Panc1 (cell line): ENCODE measurements around the gene CTNNAL1. TPM values are rescaled to one million over a fixed set of nuclear protein-coding genes. Genes with fewer than 3 reads are reported as not detected.

Source experiments
- ATAC-seq: fragments of 200-7000 bp; cut with Tn5 transposase; 2 replicates; pipeline ENCODE4 v1.9.1; 2020; ENCODE audit warnings: mild to moderate bottlenecking, moderate library complexity
- BruUV-seq: library from RNA; stranded (reverse); fragments of 400-500 nt; replicated peaks from 2 replicates; lab custom pipeline; 2021; lab: Mats Ljungman, UMichigan
- CTCF ChIA-PET: fragments of 300-600 bp; sonication (Branson Sonifier 250); formaldehyde crosslinking; loops from one replicate; lab custom pipeline; 2022; ENCODE audit warnings: antibody characterized with exemption; lab: Charles Lee
- POLR2A ChIA-PET: fragments of 300-600 bp; sonication (Branson Sonifier 250); formaldehyde crosslinking; loops from one replicate; lab custom pipeline; 2022; ENCODE audit warnings: antibody characterized with exemption; lab: Charles Lee
- DNase-seq: peaks from one replicate; pipeline ENCODE4 v3.0.0-alpha.2; 2010; ENCODE audit warnings: low read depth, low spot score
- H3K27ac ChIP-seq: 2 replicates; pipeline ENCODE4 v1.5.1; 2011; ENCODE audit warnings: mild to moderate bottlenecking, low read length, inconsistent platforms
- H3K27me3 ChIP-seq: fragments of 200-500 bp; sonication (Bioruptor generic); 2 replicates; pipeline ENCODE4 v1.6.0; 2014; ENCODE audit warnings: low read length, inconsistent platforms; ENCODE audit not compliant: control insufficient read depth, insufficient read depth
- H3K36me3 ChIP-seq: fragments of 200-500 bp; sonication (Bioruptor generic); 2 replicates; pipeline ENCODE4 v1.5.1; 2014; ENCODE audit warnings: inconsistent platforms, mild to moderate bottlenecking, low read length, moderate library complexity; ENCODE audit not compliant: control insufficient read depth, insufficient read depth
- H3K4me1 ChIP-seq: 2 replicates; pipeline ENCODE4 v1.5.1; 2011; ENCODE audit warnings: inconsistent platforms, mild to moderate bottlenecking, low read length, moderate library complexity; ENCODE audit not compliant: control insufficient read depth, insufficient read depth
- H3K4me3 ChIP-seq, 2 experiments: 2 replicates each; pipeline ENCODE4 v1.5.1; 2011 to 2012; ENCODE audit warnings: low read depth in 2 of 2, low read length in 2 of 2, mild to moderate bottlenecking in 2 of 2, inconsistent platforms in 1 of 2, moderate library complexity in 1 of 2
- H3K9me3 ChIP-seq: fragments of 200-500 bp; sonication (Bioruptor generic); 2 replicates; pipeline ENCODE4 v1.5.1; 2014; ENCODE audit warnings: low read depth, mild to moderate bottlenecking, inconsistent platforms, low read length, moderate library complexity; ENCODE audit not compliant: control insufficient read depth, insufficient read depth
- POLR2AphosphoS5 ChIP-seq: IDR thresholded peaks from 2 replicates; pipeline ENCODE4 v1.6.1; 2012; ENCODE audit warnings: mild to moderate bottlenecking, low read depth, low read length, moderate library complexity
- SIN3A ChIP-seq: IDR thresholded peaks from 2 replicates; pipeline ENCODE4 v1.6.1; 2012; ENCODE audit warnings: low read depth, mild to moderate bottlenecking, low read length, moderate library complexity, borderline replicate concordance; ENCODE audit not compliant: insufficient read depth
- TCF7L2 ChIP-seq: IDR thresholded peaks from 2 replicates; pipeline ENCODE4 v1.6.1; 2011; ENCODE audit warnings: mild to moderate bottlenecking, low read depth, low read length, inconsistent platforms
- in situ Hi-C: cut with HindIII; loops from 2 replicates; pipeline ENCODE4 v1.10.0; 2016; ENCODE audit warnings: low sequenced_read_pairs, low pct_unique_long_range_greater_than_20kb
- intact Hi-C: fragments of 100-400 bp; cut with micrococcal nuclease; formaldehyde crosslinking; loops from one replicate; pipeline ENCODE4 v1.10.0; 2022; ENCODE audit not compliant: unreplicated experiment
- total RNA-seq: library from RNA; stranded (reverse); gene quantifications from one replicate; pipeline ENCODE4 v1.2.1, GENCODE V29; 2021; ENCODE audit not compliant: unreplicated experiment
- TF ChIP-seq, protein P1 (sequence below), 2 experiments: IDR thresholded peaks; 2 replicates each; pipeline ENCODE4 v1.6.1; 2011 to 2012; ENCODE audit warnings: low read depth in 2 of 2, control low read depth in 1 of 2, low read length in 1 of 2, mild to moderate bottlenecking in 1 of 2, moderate library complexity in 1 of 2; ENCODE audit not compliant: insufficient read depth in 1 of 2
- TF ChIP-seq, protein P2 (sequence below): fragments of 450-650 bp; IDR thresholded peaks from 2 replicates; pipeline ENCODE4 v1.5.1; 2017; ENCODE audit warnings: mild to moderate bottlenecking

The CTNNAL1 gene
- total RNA-seq, 1 experiment from 2014 or later = 79.8 TPM

DNA sequence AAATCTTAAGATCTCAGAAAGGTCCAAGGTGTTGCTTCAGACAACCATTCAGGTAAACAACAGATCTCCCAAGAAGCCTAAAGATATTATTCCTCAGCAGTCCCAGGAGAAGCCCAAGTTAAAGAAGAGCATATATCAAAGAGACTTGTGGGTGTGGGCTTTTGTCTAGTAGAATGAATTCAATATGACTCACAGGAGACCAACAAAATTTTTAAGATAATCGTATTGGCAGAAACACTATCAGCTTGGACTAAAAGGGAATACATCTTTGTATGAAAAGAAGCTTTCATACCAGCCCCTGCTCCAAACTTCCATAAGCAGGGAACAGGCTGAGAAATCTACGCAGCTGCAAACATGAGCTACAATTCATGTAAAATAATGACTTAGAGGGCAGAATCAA is 10.2 kb downstream of the CTNNAL1 start:
- no TSS peak for BruUV-seq
- in situ Hi-C loops = no loop called here
- POLR2A ChIA-PET = no interaction called here
- Histone ChIP-seq H3K27me3 (no peaks in the 10 kb centered on the region), H3K36me3 (no peaks in the 10 kb centered on the region; the same call in 1 of the 2 replicates), H3K9me3 (peaks cover 3% of the 10 kb centered on the region; the same call in 1 of the 2 replicates), H3K27ac (no peak overlapping the region), H3K4me3 (no peak overlapping the region), H3K4me1 (no peaks in the 10 kb centered on the region)
- DNase-seq (no peak), ATAC-seq (no peak)
- intact Hi-C loops = no loop called here
- CTCF ChIA-PET = no interaction called here
- TF ChIP-seq POLR2AphosphoS5 (no peak), TCF7L2 (no peak), SIN3A (no peak)
- TF ChIP-seq, protein P1, sequence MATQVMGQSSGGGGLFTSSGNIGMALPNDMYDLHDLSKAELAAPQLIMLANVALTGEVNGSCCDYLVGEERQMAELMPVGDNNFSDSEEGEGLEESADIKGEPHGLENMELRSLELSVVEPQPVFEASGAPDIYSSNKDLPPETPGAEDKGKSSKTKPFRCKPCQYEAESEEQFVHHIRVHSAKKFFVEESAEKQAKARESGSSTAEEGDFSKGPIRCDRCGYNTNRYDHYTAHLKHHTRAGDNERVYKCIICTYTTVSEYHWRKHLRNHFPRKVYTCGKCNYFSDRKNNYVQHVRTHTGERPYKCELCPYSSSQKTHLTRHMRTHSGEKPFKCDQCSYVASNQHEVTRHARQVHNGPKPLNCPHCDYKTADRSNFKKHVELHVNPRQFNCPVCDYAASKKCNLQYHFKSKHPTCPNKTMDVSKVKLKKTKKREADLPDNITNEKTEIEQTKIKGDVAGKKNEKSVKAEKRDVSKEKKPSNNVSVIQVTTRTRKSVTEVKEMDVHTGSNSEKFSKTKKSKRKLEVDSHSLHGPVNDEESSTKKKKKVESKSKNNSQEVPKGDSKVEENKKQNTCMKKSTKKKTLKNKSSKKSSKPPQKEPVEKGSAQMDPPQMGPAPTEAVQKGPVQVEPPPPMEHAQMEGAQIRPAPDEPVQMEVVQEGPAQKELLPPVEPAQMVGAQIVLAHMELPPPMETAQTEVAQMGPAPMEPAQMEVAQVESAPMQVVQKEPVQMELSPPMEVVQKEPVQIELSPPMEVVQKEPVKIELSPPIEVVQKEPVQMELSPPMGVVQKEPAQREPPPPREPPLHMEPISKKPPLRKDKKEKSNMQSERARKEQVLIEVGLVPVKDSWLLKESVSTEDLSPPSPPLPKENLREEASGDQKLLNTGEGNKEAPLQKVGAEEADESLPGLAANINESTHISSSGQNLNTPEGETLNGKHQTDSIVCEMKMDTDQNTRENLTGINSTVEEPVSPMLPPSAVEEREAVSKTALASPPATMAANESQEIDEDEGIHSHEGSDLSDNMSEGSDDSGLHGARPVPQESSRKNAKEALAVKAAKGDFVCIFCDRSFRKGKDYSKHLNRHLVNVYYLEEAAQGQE (IDR thresholded peaks at IDR 0.05; ENCODE audit: insufficient read depth in 1 of 2, low read depth in 2 of 2, low read length in 1 of 2) = no peak
- TF ChIP-seq, protein P2, sequence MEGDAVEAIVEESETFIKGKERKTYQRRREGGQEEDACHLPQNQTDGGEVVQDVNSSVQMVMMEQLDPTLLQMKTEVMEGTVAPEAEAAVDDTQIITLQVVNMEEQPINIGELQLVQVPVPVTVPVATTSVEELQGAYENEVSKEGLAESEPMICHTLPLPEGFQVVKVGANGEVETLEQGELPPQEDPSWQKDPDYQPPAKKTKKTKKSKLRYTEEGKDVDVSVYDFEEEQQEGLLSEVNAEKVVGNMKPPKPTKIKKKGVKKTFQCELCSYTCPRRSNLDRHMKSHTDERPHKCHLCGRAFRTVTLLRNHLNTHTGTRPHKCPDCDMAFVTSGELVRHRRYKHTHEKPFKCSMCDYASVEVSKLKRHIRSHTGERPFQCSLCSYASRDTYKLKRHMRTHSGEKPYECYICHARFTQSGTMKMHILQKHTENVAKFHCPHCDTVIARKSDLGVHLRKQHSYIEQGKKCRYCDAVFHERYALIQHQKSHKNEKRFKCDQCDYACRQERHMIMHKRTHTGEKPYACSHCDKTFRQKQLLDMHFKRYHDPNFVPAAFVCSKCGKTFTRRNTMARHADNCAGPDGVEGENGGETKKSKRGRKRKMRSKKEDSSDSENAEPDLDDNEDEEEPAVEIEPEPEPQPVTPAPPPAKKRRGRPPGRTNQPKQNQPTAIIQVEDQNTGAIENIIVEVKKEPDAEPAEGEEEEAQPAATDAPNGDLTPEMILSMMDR = no peak

DNA sequence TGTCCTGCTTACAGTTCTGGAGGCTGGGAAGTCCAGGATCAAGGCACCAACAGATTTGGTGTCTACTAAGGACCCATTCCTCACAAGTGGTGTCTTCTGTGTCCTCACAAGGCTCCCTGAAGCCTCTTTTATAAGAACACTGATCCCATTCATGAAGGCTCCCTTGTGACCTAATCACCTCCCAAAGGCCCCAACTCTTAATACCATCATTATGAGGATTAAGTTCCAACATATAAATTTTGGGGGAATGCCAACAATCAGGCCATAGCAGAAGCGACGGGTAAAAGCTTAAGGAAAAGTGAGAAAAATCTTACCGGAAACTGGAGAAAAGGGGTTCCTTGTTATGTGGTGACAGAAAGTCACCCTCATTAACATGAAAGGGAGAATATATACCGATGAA is 11.2 kb downstream of the CTNNAL1 start:
- H3K4me3 ChIP-seq = no peak overlapping the region
- ATAC-seq (no peak), DNase-seq (no peak)
- no TSS peak for BruUV-seq
- ChIA-PET POLR2A (no interaction called here), CTCF (no interaction called here)
- peaks cover 3% of the 10 kb centered on the region; the same call in 1 of the 2 replicates for H3K9me3 ChIP-seq
- TF ChIP-seq, protein P2 = no peak
- TF ChIP-seq TCF7L2 = no peak
- TF ChIP-seq SIN3A = no peak
- no peak for TF ChIP-seq POLR2AphosphoS5
- TF ChIP-seq, protein P1 (IDR thresholded peaks at IDR 0.05; ENCODE audit: insufficient read depth in 1 of 2, low read depth in 2 of 2, low read length in 1 of 2) = no peak
- in situ Hi-C loops = no loop called here
- H3K36me3 ChIP-seq = no peaks in the 10 kb centered on the region; the same call in 1 of the 2 replicates
- no peak overlapping the region for H3K27ac ChIP-seq
- intact Hi-C loops = no loop called here
- no peaks in the 10 kb centered on the region for H3K4me1 ChIP-seq
- H3K27me3 ChIP-seq = no peaks in the 10 kb centered on the region
